ENCODE data around the gene NEU4.
"Not testable (repeated sequence)": the region's sequence is repeated elsewhere in the genome, so short reads cannot be mapped to it uniquely, and the experiment has no call there.

Gene NEU4

GRCh38 chr2:241799522-241800197 lies 9.3 kb upstream of the NEU4 start:
- DNase-seq (ENCODE audit: low read depth in 2 of 2), result no peak

DNA sequence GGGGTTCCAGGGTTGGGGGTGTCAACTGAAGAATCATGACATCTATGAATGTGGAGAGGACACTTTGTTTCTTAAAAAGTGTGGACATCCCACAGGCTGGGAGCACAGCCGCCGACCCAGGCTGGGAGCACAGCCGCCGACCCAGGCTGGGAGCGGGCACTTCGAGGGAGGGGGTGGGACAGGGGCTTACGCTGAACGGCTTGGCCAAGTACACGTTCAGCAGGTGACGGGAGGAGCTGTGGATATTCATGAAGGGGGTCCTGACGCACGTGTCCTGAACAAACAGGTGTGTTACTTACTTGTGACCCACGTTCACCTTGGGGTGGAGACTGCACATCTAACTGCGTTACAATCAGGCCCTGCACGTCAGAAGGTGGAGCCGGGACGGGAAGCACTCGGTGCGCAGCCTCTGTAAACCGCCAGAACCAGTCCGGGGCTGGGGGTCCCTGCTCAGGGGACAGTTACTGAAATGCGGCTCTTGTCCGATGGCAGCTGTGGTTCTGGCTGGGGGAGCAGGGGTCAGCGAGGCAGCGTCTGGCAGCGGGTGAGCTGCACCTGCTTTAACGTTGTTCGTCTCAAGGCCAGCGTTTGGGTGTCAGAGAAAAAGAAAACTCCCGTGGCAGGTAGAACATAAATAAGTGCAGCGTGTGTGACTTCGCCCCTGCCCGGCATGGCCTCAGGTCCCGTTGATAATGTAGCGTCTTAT lies 8.6 kb upstream of the NEU4 start:
- not testable (repeated sequence) for DNase-seq (ENCODE audit: low read depth in 2 of 2)

GRCh38 chr2:241801611-241802420 lies 7.2 kb upstream of the NEU4 start:
- no peak for DNase-seq (ENCODE audit: low read depth in 2 of 2)

DNA sequence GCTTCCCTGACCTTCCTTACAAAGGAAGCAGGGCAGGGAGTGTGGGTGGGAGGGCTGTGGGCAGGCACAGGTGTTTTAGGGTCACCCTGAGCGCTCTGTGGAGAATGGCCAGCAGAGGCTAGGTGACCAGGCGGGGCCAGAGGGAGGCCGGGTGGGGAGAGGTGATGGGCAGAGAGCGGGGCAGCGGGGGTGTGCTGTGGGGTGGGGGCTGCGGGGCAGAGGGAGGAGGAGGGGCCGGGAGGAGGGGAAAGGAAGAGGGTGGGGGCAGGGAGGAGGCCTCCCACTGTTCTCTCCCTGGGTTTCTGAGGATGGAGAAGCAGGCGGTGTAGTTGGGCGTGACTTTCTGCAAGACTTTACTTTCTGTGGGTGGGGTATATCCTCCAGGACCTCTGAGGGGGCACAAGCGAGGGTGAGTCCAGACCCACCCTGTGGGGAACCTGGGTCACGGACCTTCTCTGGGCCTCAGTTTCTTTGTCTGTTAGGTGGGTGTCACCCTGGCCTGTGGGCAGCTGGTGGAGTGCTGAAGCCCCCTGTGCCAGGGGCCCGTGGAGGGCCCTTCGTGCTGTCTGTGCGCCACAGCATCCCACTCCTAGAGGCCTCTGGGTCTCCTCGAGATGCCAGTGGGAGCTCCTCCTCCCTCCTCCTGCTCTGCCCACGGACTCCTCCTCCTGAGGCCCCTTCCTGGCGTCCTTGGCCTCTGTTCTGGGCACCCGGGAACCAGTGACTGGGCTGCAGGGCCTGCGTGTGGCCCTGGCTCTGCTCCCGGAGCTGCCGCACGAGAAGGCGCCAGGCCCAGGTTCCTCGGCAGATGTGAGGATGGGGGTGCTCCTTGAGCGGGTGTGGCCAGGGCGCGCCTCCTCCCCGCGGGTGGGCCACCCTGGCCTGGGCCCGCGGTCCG lies 6.3 kb upstream of the NEU4 start:
- DNase-seq (ENCODE audit: low read depth in 2 of 2), result no peak

DNA sequence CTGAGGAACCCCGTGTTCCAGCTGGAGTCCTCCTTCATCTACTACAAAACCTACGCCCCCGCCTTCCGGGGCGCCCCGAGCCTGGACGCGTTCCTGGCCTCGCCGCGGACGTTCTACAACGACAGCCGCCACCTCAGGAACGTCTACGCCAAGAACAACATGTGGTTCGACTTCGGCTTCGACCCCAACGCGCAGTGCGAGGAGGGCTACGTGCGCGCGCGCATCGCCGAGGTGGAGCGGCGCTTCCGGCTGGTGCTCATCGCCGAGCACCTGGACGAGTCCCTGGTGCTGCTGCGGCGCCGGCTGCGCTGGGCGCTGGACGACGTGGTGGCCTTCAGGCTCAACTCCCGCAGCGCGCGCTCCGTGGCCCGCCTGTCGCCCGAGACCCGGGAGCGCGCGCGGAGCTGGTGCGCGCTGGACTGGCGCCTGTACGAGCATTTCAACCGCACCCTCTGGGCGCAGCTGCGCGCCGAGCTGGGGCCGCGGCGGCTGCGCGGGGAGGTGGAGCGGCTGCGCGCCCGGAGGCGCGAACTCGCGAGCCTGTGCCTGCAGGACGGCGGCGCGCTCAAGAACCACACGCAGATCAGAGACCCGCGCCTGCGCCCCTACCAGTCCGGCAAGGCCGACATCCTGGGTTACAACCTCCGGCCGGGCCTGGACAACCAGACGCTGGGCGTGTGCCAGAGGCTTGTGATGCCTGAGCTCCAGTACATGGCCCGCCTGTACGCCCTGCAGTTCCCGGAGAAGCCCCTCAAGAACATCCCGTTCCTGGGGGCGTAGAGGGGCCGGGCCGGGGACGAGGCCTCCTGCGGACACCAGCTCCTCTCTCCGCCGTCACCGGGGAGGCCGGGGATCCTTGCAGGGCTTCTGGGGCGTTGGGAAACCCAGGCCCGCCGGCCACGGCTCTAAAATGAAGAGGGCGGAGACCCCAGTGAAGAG lies 5.3 kb upstream of the NEU4 start:
- no peak for DNase-seq (ENCODE audit: low read depth in 2 of 2)

- no peak for DNase-seq (ENCODE audit: low read depth in 2 of 2)
These were observed 4.4 kb upstream of the NEU4 start for GRCh38 chr2:241804326-241805229.

DNA sequence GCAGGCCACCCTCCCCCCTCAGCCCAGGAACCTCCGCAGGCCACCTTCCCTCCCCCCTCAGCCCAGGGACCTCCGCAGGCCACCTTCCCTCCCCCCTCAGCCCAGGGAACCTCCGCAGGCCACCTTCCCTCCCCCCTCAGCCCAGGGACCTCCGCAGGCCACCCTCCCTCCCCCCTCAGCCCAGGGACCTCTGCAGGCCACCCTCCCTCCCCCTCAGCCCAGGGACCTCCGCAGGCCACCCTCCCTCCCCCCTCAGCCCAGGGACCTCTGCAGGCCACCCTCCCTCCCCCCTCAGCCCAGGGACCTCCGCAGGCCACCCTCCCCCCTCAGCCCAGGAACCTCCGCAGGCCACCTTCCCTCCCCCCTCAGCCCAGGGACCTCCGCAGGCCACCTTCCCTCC lies 2.8 kb upstream of the NEU4 start:
- not testable (repeated sequence) for DNase-seq (ENCODE audit: low read depth in 2 of 2)

DNA sequence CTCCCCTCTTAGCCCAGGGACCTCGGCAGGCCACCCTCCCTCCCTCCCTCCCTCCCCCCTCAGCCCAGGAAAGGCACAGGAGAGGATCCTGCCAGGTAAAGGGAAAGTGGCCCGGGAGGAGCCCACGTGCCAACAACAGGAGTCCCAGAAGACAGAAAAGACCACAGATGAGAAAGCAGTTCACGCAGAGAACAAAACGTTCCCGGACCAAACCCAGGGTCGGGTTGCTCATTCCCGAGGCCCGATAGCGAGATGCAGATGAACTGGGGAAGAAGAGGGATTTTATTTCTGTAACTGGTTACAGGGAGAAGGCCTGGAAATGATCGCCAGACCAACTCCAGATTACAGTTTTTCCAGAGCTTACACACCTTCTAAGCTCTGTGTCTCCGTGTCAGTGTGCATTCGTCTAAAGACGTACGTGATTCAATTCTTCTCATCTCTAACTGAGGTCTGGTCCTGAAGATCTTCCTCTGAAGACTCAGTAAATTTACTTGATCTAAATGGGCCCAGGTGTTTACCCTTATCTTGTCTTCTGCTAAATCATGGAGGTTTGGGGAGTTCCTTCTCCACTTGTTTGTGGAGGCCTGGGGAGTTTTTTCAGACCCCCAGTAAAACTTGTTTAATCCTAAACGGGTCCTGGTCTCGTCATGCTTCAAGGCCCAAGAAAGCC lies 807 bp upstream of the NEU4 start:
- DNase-seq (ENCODE audit: low read depth in 2 of 2), result no peak

- no peak for DNase-seq (ENCODE audit: low read depth in 2 of 2)
These were observed 652 bp downstream of the NEU4 start for GRCh38 chr2:241809383-241810306.

GRCh38 chr2:241810307-241811200 lies 1.6 kb downstream of the NEU4 start:
- DNase-seq (ENCODE audit: low read depth in 2 of 2), result no peak

DNA sequence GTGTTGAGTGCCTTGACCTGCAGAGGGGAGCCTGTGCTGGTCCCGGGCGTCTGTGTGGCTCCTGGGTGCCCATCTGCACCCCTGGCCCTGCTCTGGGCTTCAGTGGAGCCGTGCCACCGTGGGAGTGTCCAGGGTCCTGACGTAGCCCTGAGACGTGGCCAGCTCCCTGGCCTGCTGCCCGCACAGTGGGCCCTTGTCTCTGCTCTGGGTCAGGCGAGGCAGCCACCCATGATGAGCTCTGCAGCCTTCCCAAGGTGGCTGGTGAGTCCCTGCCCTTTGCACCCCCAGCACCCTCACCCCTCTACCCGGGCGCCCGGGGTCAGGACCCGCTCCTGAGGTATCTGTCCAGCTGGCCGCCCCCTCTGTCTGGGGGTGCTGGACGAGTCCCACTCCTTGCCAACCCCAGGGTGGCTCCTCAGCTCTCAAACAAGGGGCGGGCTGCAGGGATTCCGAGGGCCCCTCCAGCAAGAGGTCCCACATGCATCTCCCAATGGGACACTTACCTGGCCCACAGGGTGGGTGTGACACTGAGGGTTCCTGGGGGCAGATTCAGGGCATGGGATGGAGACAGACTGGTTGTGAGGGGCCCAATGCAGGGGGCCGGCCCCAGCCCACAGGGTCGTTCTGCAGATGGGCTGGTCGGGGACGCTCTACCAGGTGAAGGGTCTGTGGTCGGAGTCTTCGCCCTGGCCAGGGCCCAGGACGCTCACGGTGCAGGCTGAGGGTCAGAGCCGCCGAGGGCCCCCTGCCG lies 2.4 kb downstream of the NEU4 start:
- DNase-seq (ENCODE audit: low read depth in 2 of 2), result no peak

DNA sequence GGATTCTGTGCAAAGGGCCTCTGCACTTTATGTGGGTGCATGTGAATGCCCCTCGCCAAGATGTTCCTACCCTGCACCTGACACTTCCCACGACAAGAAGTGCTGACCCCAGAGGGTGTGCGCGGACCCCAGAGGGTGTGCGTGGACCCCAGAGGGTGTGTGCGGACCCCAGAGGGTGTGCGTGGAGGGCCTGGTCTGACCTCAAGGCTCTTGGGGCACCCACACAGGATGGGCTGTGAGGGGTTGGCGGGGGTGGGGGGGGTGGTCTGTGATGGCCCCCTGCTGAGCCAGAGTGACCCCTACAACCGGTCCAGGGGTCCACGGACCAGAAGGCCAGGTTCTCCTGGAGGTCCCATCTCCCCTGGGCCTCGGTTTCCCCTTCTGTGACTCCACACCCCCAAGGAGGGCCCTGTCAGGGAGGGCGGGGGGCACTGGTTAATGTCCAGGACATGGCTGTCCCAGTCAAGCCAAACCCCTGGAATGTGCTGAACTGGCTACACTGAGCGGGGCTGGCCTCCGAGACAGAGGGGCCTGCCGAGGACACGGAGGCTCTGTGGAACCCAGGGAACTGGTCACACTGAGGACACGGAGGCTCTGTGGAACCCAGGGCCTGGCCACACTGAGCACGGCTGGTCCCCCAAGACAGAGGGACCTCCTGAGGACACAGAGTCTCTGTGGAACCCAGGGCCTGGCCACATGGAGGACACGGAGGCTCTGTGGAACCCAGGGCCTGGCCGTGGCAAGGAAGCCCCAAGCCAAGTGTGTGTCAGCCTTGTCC lies 3.1 kb downstream of the NEU4 start:
- DNase-seq (ENCODE audit: low read depth in 2 of 2), result no peak

- DNase-seq (ENCODE audit: low read depth in 2 of 2), result no peak
These were observed 4.0 kb downstream of the NEU4 start for GRCh38 chr2:241812730-241813643.

Measured in stimulated activated CD8-positive, alpha-beta memory T cell treated with anti-CD3 and anti-CD28 coated beads, Interleukin-7, amount 100 ng/mL, for 1 hour (primary cell).